Activated naive CD4-positive, alpha-beta T cell treated with anti-CD3 and anti-CD28 coated beads for 36 hours (primary cell): ENCODE data around the gene FAM50B. TPM values are rescaled to one million over a fixed set of nuclear protein-coding genes. Genes with fewer than 3 reads are reported as not detected.

Experiments
- CTCF ChIA-PET: fragments of 350-600 bp; sonication (Branson Sonifier 250); formaldehyde crosslinking; loops from one replicate; lab custom pipeline; 2021; ENCODE audit warnings: antibody characterized with exemption; lab: Charles Lee
- DNase-seq: peaks from one replicate; pipeline ENCODE4 v3.0.0-alpha.2; 2020
- H3K27ac Mint-ChIP-seq: one replicate; pipeline ENCODE4 v1.8.0; 2021; ENCODE audit warnings: mild to moderate bottlenecking, mixed read lengths
- H3K27me3 Mint-ChIP-seq: one replicate; pipeline ENCODE4 v1.8.0; 2021; ENCODE audit warnings: low read depth, mixed read lengths
- H3K36me3 Mint-ChIP-seq: one replicate; pipeline ENCODE4 v1.8.0; 2021; ENCODE audit warnings: low read depth, mixed read lengths
- H3K4me1 Mint-ChIP-seq: one replicate; pipeline ENCODE4 v1.8.0; 2021; ENCODE audit warnings: low read depth, mixed read lengths
- H3K4me3 Mint-ChIP-seq: one replicate; pipeline ENCODE4 v1.8.0; 2021; ENCODE audit warnings: mild to moderate bottlenecking, moderate library complexity, mixed read lengths
- H3K9me3 Mint-ChIP-seq: one replicate; pipeline ENCODE4 v1.8.0; 2021; ENCODE audit warnings: mixed read lengths
- intact Hi-C: fragments of 100-400 bp; cut with micrococcal nuclease; formaldehyde crosslinking; loops from one replicate; pipeline ENCODE4 v1.15.1; 2023
- total RNA-seq, 2 experiments: library from RNA; stranded (reverse); gene quantifications; one replicate each; pipeline ENCODE4 v1.2.3, GENCODE V29; 2021

The FAM50B gene
- total RNA-seq, 2 experiments from 2014 or later, result 4.4 to 5.1 TPM

DNA sequence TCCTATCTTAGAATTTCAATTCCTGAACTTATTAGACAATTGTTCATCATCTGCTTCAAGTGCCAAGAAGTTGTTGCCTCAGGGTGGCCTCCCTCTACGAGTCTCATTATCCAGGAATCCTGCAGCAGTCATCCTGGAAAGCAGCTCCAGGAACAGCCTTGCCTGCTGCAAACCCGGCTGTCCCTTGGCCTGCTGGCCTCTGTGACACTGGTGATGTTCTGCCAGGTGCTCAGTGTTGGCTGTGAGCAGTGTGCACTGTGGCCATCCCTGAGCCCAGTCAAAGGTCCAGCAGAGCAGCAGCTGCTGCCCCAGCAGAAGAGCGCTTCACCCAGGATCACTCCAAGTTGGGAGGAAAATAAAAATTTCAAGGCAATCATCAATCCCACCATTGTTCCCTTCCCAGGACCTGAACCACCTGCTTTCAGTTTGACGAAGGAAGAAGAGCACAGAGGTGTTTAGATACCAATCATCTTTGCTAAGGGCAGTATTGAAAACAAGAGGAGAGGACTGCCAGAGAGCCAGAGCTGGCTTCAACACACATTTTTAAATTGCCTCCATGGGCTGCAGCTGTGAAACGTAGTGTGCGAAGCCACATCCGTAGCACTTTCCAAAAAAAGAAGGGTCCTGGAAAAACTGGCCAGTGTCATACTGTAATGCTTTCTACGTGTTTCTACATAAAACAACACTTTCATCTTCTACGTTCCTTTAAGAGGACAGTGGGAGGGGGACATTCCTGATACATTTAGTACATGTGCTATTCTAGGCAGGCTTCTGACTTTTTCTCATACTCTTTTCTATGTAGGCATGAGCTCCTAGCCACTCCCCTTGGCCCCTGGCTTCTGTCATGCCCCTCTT, 7.2 kb upstream of the FAM50B start:
- no peaks in the 10 kb centered on the region for H3K4me1 Mint-ChIP-seq
- no peaks in the 10 kb centered on the region for H3K36me3 Mint-ChIP-seq

DNA sequence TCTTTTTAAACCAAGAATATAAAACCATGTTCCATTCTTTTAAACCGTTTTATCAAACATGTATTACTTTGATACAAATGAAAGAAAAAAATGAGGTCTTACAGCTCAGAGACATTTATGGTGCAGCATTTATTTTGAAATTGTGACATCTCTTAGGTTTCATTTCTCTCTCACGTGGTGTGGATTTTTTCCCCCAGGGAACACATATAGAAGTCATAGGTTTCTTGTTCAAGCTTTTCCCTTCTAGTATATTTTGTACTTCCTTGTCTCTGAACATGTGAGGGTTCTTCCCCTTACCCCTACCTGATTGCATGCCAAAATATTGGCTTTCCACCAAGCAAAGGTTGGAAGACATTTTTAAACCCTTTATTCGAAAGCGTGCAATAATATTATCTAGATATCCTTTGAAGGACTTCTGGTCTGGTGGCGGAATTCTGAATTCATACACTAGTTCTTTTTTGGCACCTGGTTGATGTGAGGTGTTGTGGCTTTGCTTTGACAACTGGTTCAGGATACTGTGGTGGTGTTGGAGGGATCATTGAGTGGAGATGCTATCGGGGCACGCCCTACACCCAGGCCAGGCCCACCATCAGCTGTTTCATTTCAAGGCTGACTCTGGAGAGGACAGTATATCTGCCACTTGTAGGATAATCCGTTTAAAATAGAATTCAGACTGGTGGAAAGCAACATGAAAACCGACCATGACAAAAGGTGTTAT, 5.6 kb upstream of the FAM50B start:
- H3K9me3 Mint-ChIP-seq, result no peaks in the 10 kb centered on the region
- no peak overlapping the region for H3K27ac Mint-ChIP-seq
- no peak for DNase-seq
- no peak overlapping the region for H3K4me3 Mint-ChIP-seq
- peaks cover 13% of the 10 kb centered on the region for H3K4me1 Mint-ChIP-seq
- CTCF ChIA-PET, result interaction anchor here (0.8 kb wide), 1 partner anchor 135 kb away, joined by 3 read pairs; no protein-coding TSS in a partner anchor
- intact Hi-C loops, result no loop called here
- H3K27me3 Mint-ChIP-seq, result no peaks in the 10 kb centered on the region
- H3K36me3 Mint-ChIP-seq, result no peaks in the 10 kb centered on the region

More for the DNA sequence above, 7.2 kb upstream of the FAM50B start:
- H3K4me3 Mint-ChIP-seq, result no peak overlapping the region
- H3K9me3 Mint-ChIP-seq, result no peaks in the 10 kb centered on the region
- no peak overlapping the region for H3K27ac Mint-ChIP-seq
- DNase-seq, result no peak
- CTCF ChIA-PET, result interaction anchor here (1.4 to 1.9 kb wide), 2 partner anchors 7 to 91 kb away, joined by 8 read pairs; partner anchors contain the start of gene FAM50B
- peaks cover 2% of the 10 kb centered on the region for H3K27me3 Mint-ChIP-seq
- intact Hi-C loops, result no loop called here

DNA sequence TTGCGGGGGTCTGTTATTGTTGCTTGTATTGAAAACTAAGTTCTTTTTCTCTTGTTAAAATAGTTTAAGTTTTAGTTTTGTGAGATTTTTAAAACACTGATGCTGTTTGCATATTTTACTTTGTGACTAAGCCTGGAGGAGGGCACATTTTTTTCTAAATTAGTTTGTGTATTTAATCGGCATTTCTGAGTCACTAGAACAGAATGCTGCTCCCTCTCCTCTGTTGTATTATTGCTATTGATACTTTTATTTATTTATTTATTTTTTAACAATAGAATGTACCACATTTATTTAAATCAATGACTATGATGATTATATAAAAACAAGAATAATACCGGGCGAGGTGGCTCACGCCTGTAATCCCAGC, 5.1 kb upstream of the FAM50B start:
- CTCF ChIA-PET, result no interaction called here
- no peak for DNase-seq
- no peaks in the 10 kb centered on the region for H3K9me3 Mint-ChIP-seq
- peaks cover 16% of the 10 kb centered on the region for H3K4me1 Mint-ChIP-seq
- no peaks in the 10 kb centered on the region for H3K27me3 Mint-ChIP-seq
- no peak overlapping the region for H3K4me3 Mint-ChIP-seq
- H3K36me3 Mint-ChIP-seq, result no peaks in the 10 kb centered on the region
- no peak overlapping the region for H3K27ac Mint-ChIP-seq
- intact Hi-C loops, result no loop called here

DNA sequence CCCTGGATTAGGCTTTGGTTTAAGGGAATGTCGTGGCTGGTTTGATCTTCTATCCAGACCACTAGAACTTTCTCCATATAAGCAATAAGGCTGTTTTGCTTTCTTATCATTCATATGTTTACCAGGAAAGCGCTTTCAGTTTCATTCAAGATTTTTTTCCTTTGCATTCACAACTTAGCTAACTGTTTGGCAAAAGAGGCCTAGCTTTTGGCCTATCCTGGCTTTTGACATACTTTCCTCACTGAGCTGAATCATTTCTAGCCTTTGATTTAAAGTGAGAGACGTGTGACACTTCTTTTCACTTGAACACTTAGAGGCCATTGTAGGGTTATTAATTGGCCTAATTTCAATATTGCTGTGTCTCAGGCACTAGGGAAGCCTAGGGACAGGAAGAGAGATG, 1.7 kb upstream of the FAM50B start:
- no peak for DNase-seq
- CTCF ChIA-PET, result interaction anchor here (1.0 to 3.5 kb wide), 8 partner anchors 20 to 143 kb away, joined by 3 to 43 read pairs (median 10); no protein-coding TSS in a partner anchor
- H3K4me1 Mint-ChIP-seq, result peaks cover 28% of the 10 kb centered on the region
- no peak overlapping the region for H3K27ac Mint-ChIP-seq
- H3K36me3 Mint-ChIP-seq, result peaks cover 2% of the 10 kb centered on the region
- no peaks in the 10 kb centered on the region for H3K9me3 Mint-ChIP-seq
- no peaks in the 10 kb centered on the region for H3K27me3 Mint-ChIP-seq
- intact Hi-C loops, result loop anchor here (5.0 kb wide), 1 partner anchor 290 kb away; the partner anchor contains the start of gene ECI2
- H3K4me3 Mint-ChIP-seq, result no peak overlapping the region

DNA sequence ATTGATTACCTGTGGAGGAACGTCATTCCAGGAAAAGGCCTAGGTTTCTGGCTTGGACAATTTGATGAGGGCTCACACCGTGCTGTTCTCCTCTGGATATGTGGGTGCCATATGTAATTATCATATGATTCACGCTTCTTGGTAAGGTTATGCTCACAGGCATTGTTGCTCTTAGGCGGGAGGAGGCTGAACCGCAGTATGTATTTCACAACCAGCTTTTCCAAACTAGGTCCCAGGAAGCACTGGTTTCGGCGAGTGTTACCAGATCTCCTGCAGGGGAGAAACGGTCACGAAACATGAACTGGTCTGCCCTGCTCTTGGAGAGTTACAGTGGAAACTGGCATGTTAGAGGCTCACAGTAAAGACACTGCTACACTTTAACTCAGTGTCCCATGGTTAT, 793 bp upstream of the FAM50B start:
- no peaks in the 10 kb centered on the region for H3K27me3 Mint-ChIP-seq
- peaks cover 28% of the 10 kb centered on the region for H3K4me1 Mint-ChIP-seq
- no peak overlapping the region for H3K27ac Mint-ChIP-seq
- no peaks in the 10 kb centered on the region for H3K9me3 Mint-ChIP-seq
- DNase-seq, result no peak
- intact Hi-C loops, result loop anchor here (2.0 to 5.0 kb wide), 2 partner anchors 106 to 289 kb away; partner anchors contain the start of gene ECI2
- H3K4me3 Mint-ChIP-seq, result peak overlapping the region; percentile 71
- H3K36me3 Mint-ChIP-seq, result peaks cover 2% of the 10 kb centered on the region
- CTCF ChIA-PET, result interaction anchor here (0.6 to 3.5 kb wide), 25 partner anchors 8 to 211 kb away, joined by 3 to 43 read pairs (median 5); a partner anchor contains a TSS

DNA sequence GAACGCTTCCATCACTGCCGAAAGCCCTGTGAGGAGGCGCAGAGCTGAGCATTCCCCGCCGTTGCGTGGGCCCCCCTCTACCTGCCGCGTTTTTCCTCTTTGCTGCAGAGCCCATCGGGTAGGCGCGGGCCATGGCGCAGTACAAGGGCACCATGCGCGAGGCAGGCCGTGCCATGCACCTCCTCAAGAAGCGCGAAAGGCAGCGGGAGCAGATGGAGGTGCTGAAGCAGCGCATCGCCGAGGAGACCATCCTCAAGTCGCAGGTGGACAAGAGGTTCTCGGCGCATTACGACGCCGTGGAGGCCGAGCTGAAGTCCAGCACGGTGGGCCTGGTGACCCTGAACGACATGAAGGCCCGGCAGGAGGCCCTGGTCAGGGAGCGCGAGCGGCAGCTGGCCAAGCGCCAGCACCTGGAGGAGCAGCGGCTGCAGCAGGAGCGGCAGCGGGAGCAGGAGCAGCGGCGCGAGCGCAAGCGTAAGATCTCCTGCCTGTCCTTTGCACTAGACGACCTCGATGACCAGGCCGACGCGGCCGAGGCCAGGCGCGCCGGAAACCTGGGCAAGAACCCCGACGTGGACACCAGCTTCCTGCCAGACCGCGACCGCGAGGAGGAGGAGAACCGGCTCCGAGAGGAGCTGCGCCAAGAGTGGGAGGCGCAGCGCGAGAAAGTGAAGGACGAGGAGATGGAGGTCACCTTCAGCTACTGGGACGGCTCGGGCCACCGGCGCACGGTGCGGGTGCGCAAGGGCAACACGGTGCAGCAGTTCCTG, 693 bp downstream of the FAM50B start:
- H3K36me3 Mint-ChIP-seq, result peaks cover 2% of the 10 kb centered on the region
- H3K27ac Mint-ChIP-seq, result peak overlapping the region; percentile 60
- H3K4me3 Mint-ChIP-seq, result peak overlapping the region; percentile 71
- intact Hi-C loops, result loop anchor here (1.0 to 5.0 kb wide), 9 partner anchors 17 to 306 kb away; partner anchors contain the start of gene ECI2
- DNase-seq, result peak; percentile 15
- no peaks in the 10 kb centered on the region for H3K27me3 Mint-ChIP-seq
- CTCF ChIA-PET, result interaction anchor here (0.6 to 3.5 kb wide), 20 partner anchors 9 to 306 kb away, joined by 3 to 43 read pairs (median 6); no protein-coding TSS in a partner anchor
- no peaks in the 10 kb centered on the region for H3K9me3 Mint-ChIP-seq
- H3K4me1 Mint-ChIP-seq, result peaks cover 28% of the 10 kb centered on the region

DNA sequence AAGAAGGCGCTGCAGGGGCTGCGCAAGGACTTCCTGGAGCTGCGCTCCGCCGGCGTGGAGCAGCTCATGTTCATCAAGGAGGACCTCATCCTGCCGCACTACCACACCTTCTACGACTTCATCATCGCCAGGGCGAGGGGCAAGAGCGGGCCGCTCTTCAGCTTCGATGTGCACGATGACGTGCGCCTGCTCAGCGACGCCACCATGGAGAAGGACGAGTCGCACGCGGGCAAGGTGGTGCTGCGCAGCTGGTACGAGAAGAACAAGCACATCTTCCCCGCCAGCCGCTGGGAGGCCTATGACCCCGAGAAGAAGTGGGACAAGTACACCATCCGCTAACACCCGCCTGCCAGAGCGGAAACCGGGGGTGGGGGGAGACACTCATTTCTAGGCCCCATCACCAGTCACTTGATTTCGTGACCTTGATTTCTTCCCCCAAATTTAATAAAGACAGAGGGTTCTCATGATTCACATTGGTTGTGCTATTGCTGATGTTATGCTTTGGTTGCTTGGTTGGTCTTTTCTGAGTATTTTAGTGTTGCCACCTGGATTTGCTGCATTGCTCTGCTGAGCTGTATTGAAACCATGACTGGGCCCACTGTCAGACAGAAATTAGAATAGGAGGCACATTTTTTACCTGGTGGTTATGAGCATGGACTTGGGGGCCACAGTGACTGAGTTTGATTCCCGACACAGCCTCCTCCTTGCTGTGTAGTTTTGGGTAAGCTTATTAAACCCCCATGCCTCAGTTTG, 1.5 kb downstream of the FAM50B start:
- Mint-ChIP-seq H3K4me1 (peaks cover 28% of the 10 kb centered on the region), H3K4me3 (peak overlapping the region; percentile 29), H3K27ac (no peak overlapping the region), H3K9me3 (no peaks in the 10 kb centered on the region), H3K27me3 (no peaks in the 10 kb centered on the region), H3K36me3 (peaks cover 2% of the 10 kb centered on the region)
- peak; percentile 41 for DNase-seq
- intact Hi-C loops, result no loop called here
- CTCF ChIA-PET, result interaction anchor here (0.9 to 3.5 kb wide), 8 partner anchors 11 to 146 kb away, joined by 3 to 43 read pairs (median 8); no protein-coding TSS in a partner anchor

DNA sequence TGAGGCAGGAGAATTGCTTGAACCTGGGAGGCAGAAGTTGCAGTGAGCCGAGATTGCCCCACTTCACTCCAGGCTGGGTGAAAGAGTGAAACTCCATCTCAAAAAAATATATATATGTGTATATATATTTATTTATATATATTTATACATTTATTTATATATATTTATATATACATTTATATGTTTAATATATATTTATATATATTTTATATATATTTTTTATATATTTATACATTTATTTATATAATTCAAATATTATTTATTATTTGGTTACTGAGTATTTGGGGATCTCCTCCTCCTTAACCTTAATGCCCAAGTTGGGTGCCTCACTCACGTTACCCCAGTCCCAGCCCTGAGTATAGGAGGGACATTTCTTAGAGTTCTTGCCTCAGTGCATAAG, 2.7 kb downstream of the FAM50B start:
- Mint-ChIP-seq H3K36me3 (peaks cover 2% of the 10 kb centered on the region), H3K27me3 (no peaks in the 10 kb centered on the region)
- CTCF ChIA-PET, result interaction anchor here (0.6 to 1.5 kb wide), 3 partner anchors 85 to 172 kb away, joined by 3 to 6 read pairs (median 5); no protein-coding TSS in a partner anchor

DNA sequence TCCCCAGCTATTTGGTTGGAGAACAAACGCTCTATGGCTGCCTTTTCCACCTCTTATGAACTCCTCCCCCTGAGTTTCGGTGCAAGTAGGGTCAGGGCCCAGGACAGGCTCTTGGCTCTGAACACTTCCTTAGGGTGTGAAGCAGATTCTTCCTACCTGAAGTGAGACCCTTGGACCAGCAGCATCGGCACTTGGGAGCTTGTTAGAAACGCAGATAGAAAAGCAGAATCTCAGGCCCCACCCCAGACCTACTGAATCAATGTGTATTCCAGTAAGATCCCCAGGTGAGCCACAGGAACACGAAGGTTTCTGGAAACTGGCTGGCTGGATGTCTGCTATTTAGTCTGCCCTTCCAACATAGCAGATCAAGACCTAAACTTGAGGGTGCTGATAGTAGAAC, 3.2 kb downstream of the FAM50B start:
- Mint-ChIP-seq H3K4me3 (no peak overlapping the region), H3K27me3 (no peaks in the 10 kb centered on the region), H3K4me1 (peaks cover 25% of the 10 kb centered on the region), H3K27ac (no peak overlapping the region), H3K36me3 (peaks cover 2% of the 10 kb centered on the region), H3K9me3 (no peaks in the 10 kb centered on the region)
- no peak for DNase-seq
- CTCF ChIA-PET, result interaction anchor here (1.1 kb wide), 1 partner anchor 171 kb away, joined by 5 read pairs; no protein-coding TSS in a partner anchor
- intact Hi-C loops, result no loop called here

More for the DNA sequence above, 2.7 kb downstream of the FAM50B start:
- intact Hi-C loops, result no loop called here
- no peak for DNase-seq
- Mint-ChIP-seq H3K27ac (no peak overlapping the region), H3K4me3 (no peak overlapping the region), H3K4me1 (peaks cover 28% of the 10 kb centered on the region), H3K9me3 (no peaks in the 10 kb centered on the region)

DNA sequence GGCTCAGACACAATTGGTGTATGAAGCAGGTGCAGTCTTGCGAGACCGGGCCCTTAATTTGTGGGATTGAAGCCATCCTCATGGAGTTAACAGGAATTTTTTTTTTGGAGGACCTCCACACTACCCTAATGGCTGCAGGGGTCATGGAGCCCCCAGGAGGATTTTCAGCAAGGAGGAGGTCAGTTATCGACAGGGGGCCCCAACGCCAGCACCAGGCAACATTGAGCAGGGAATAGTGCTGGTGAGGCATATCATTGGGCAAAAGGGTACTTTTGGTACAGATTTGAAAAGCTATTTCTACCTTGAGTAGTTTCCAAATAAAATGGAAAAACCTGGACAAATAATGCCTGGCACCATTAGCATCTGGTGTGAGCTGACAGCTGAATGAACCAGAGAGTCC, 6.7 kb downstream of the FAM50B start:
- Mint-ChIP-seq H3K27me3 (peaks cover 3% of the 10 kb centered on the region), H3K4me3 (no peak overlapping the region), H3K36me3 (no peaks in the 10 kb centered on the region), H3K4me1 (peaks cover 4% of the 10 kb centered on the region), H3K9me3 (no peaks in the 10 kb centered on the region), H3K27ac (no peak overlapping the region)
- intact Hi-C loops, result no loop called here
- no peak for DNase-seq
- CTCF ChIA-PET, result interaction anchor here (0.7 kb wide), 1 partner anchor 123 kb away, joined by 4 read pairs; no protein-coding TSS in a partner anchor

DNA sequence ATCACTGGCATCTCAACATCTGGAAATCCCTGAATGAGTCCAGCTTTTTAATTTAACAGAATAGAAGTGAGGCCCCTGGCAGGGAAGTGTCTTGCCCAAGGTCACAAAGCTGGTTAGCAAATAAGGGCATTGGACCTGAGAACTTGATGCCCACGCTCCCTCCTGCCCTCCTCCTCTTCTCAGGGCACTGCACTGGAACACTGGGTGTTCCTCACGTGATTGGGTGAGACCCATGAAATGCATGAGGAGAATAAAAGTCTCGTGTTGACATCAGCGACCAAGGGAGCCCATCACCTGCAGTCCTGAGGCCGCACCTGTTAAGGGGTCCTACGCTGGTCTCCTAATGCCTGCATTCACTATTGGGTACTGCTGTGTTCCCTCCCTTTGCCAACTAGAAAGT, 7.4 kb downstream of the FAM50B start:
- peaks cover 6% of the 10 kb centered on the region for H3K27me3 Mint-ChIP-seq
- no peak overlapping the region for H3K27ac Mint-ChIP-seq
- no peak overlapping the region for H3K4me3 Mint-ChIP-seq
- H3K4me1 Mint-ChIP-seq, result no peaks in the 10 kb centered on the region
- no peaks in the 10 kb centered on the region for H3K36me3 Mint-ChIP-seq
- no peak for DNase-seq
- intact Hi-C loops, result no loop called here
- peaks cover 3% of the 10 kb centered on the region for H3K9me3 Mint-ChIP-seq
- CTCF ChIA-PET, result no interaction called here
